Fibroblast of lung (primary cell): ENCODE data around the gene RALGPS2.

ENCODE experiments used
- CTCF ChIP-seq, 2 donors: IDR thresholded peaks in 1 of 2; conservative IDR thresholded peaks in 1 of 2; 1 replicate in 1 of 2; 2 replicates in 1 of 2; pipeline ENCODE4 v1.5.1; 2011 to 2012; ENCODE audit warnings: low read length in 2 of 2, control low read depth in 1 of 2, inconsistent platforms in 1 of 2, low read depth in 1 of 2, mild to moderate bottlenecking in 1 of 2
- EZH2 ChIP-seq: IDR thresholded peaks from 2 replicates; pipeline ENCODE4 v1.5.1; 2012; ENCODE audit warnings: low read length, control low read depth, mild to moderate bottlenecking; ENCODE audit errors: missing control alignments

GRCh38 chr1:178683291-178683690, 41.8 kb upstream of the RALGPS2 start:
- TF ChIP-seq CTCF (conservative IDR thresholded peaks at IDR 0.05 in 1 of 2, IDR thresholded peaks at IDR 0.05 in 1 of 2; ENCODE audit: low read depth in 1 of 2, low read length in 2 of 2) (no peak), EZH2 (no peak)
